Prostate gland (tissue), 2 donors: ENCODE results near the gene MCU. TPM values are rescaled to one million over a fixed set of nuclear protein-coding genes. Genes with fewer than 3 reads are reported as not detected.

Experiments
- DNase-seq: peaks from one replicate; pipeline ENCODE4 v3.0.0-alpha.2; 2019; ENCODE audit warnings: low spot score
- H3K27ac ChIP-seq, 2 donors: fragments of 200-600 bp; sonication (generic); 2 replicates each; pipeline ENCODE4 v1.5.1; 2017 to 2019
- H3K27me3 ChIP-seq: fragments of 200-600 bp; sonication (generic); replicated peaks from 2 replicates; pipeline ENCODE4 v1.5.1; 2019; ENCODE audit not compliant: insufficient read depth
- H3K36me3 ChIP-seq, 2 donors: fragments of 200-600 bp; sonication (generic); 1 replicate in 1 of 2; 2 replicates in 1 of 2; pipeline versions ENCODE4 v1.5.1 to v1.8.1; 2017 to 2019
- H3K4me1 ChIP-seq: fragments of 200-600 bp; sonication (generic); replicated peaks from 2 replicates; pipeline ENCODE4 v1.5.1; 2019
- H3K4me3 ChIP-seq, 2 donors: fragments of 200-600 bp; sonication (generic); 2 replicates each; pipeline ENCODE4 v1.5.1; 2017 to 2019
- H3K9me3 ChIP-seq: fragments of 200-600 bp; sonication (generic); 2 replicates; pipeline ENCODE4 v1.5.1; 2017
- CTCF ChIP-seq, 4 experiments: fragments of 200-600 bp in 2 of 4; fragments of 450-650 bp in 2 of 4; sonication (generic) in 2 of 4; IDR thresholded peaks; 1 replicate in 3 of 4; 2 replicates in 1 of 4; pipeline ENCODE4 v1.5.1; 2016 to 2019; ENCODE audit warnings: antibody characterized with exemption in 4 of 4, mild to moderate bottlenecking in 2 of 4, moderate library complexity in 2 of 4
- POLR2A ChIP-seq: fragments of 450-650 bp; IDR thresholded peaks from one replicate; pipeline ENCODE4 v1.6.1; 2016; ENCODE audit warnings: antibody characterized with exemption, mild to moderate bottlenecking
- POLR2AphosphoS5 ChIP-seq: sonication (generic); formaldehyde crosslinking; IDR thresholded peaks from one replicate; pipeline ENCODE4 v1.6.1; 2017; ENCODE audit warnings: antibody characterized with exemption
- WGBS: methylation state at CpG from one replicate; pipeline ENCODE4 v1.1.5; 2018; 5-methylcytosine and 5-hydroxymethylcytosine counted together
- intact Hi-C: fragments of 100-400 bp; cut with DNase I; formaldehyde crosslinking; loops from one replicate; pipeline ENCODE4 v1.14.2; 2022
- total RNA-seq, 2 donors: library from RNA; depleted of rRNA; stranded (reverse); fragments of >200 nt; gene quantifications; one replicate each; pipeline ENCODE4 v1.1.0, GENCODE V29; 2016

The MCU gene
- total RNA-seq, 2 donors from 2014 or later: 11.0 to 24.2 TPM

GRCh38 chr10:72740528-72740927 lies 48.6 kb downstream of the MCU start:
- Histone ChIP-seq H3K4me1 (no peaks in the 10 kb centered on the region), H3K27me3 (no peaks in the 10 kb centered on the region), H3K4me3 (no peak overlapping the region), H3K9me3 (no peaks in the 10 kb centered on the region), H3K27ac (no peak overlapping the region), H3K36me3 (no peaks in the 10 kb centered on the region)
- DNase-seq: no peak
- no peak for TF ChIP-seq POLR2AphosphoS5
- no peak for TF ChIP-seq POLR2A
- no peak for TF ChIP-seq CTCF (IDR thresholded peaks at IDR 0.05)
- intact Hi-C loops: no loop called here
- 83% methylated on average over 2 of the region's 2 CpGs for WGBS

- no peaks in the 10 kb centered on the region for H3K36me3 ChIP-seq
- intact Hi-C loops: no loop called here
- no peak overlapping the region for H3K27ac ChIP-seq
- no peaks in the 10 kb centered on the region for H3K9me3 ChIP-seq
- DNase-seq: no peak
- H3K4me3 ChIP-seq: no peak overlapping the region
- H3K4me1 ChIP-seq: no peaks in the 10 kb centered on the region
- whole genome bisulfite sequencing: 92% methylated on average over 3 of the region's 3 CpGs
- H3K27me3 ChIP-seq: no peaks in the 10 kb centered on the region
- TF ChIP-seq POLR2AphosphoS5: no peak
- TF ChIP-seq CTCF (IDR thresholded peaks at IDR 0.05): no peak
- no peak for TF ChIP-seq POLR2A
Measured at GRCh38 chr10:72742092-72742491, 50.1 kb downstream of the MCU start.

GRCh38 chr10:72742797-72743196 lies 50.9 kb downstream of the MCU start:
- TF ChIP-seq CTCF (IDR thresholded peaks at IDR 0.05) (no peak), POLR2AphosphoS5 (no peak), POLR2A (no peak)
- H3K4me1 ChIP-seq: no peaks in the 10 kb centered on the region
- intact Hi-C loops: no loop called here

GRCh38 chr10:72744566-72744965 lies 52.6 kb downstream of the MCU start:
- no peak overlapping the region for H3K4me3 ChIP-seq
- H3K27me3 ChIP-seq: no peaks in the 10 kb centered on the region
- H3K27ac ChIP-seq: no peak overlapping the region
- intact Hi-C loops: no loop called here
- H3K36me3 ChIP-seq: no peaks in the 10 kb centered on the region
- no peak for DNase-seq
- no peaks in the 10 kb centered on the region for H3K9me3 ChIP-seq
- TF ChIP-seq POLR2AphosphoS5 (no peak), POLR2A (no peak), CTCF (IDR thresholded peaks at IDR 0.05) (no peak)
- 74% methylated on average over 3 of the region's 3 CpGs for WGBS
- no peaks in the 10 kb centered on the region for H3K4me1 ChIP-seq

More at GRCh38 chr10:72742797-72743196, 50.9 kb downstream of the MCU start:
- Histone ChIP-seq H3K9me3 (no peaks in the 10 kb centered on the region), H3K27ac (no peak overlapping the region), H3K4me3 (no peak overlapping the region), H3K27me3 (no peaks in the 10 kb centered on the region), H3K36me3 (no peaks in the 10 kb centered on the region)
- WGBS: 90% methylated on average over 5 of the region's 5 CpGs
- no peak for DNase-seq

- TF ChIP-seq POLR2AphosphoS5 (no peak), POLR2A (no peak), CTCF (IDR thresholded peaks at IDR 0.05) (no peak)
- WGBS: 38% methylated on average over 3 of the region's 3 CpGs
- intact Hi-C loops: no loop called here
- H3K9me3 ChIP-seq: no peaks in the 10 kb centered on the region
- no peak overlapping the region for H3K4me3 ChIP-seq
- H3K4me1 ChIP-seq: no peaks in the 10 kb centered on the region
- H3K27me3 ChIP-seq: no peaks in the 10 kb centered on the region
- no peak overlapping the region for H3K27ac ChIP-seq
- no peaks in the 10 kb centered on the region for H3K36me3 ChIP-seq
- no peak for DNase-seq
Measured at GRCh38 chr10:72746426-72747363, 54.8 kb downstream of the MCU start.
